K562 treated with DMSO at 1 percent for 24 hours (cell line): ENCODE results near the gene PIN4. TPM values are rescaled to one million over a fixed set of nuclear protein-coding genes. Genes with fewer than 3 reads are reported as not detected.

Experiments used
- total RNA-seq: library from RNA; unstranded; fragments of 300-600 nt; gene quantifications from 2 replicates; pipeline ENCODE4 v1.2.3, GENCODE V29; 2022; ENCODE audit warnings: low read depth; ENCODE audit not compliant: insufficient read depth

Gene PIN4
- total RNA-seq: 15.7 and 18.9 TPM in 2 replicates

GRCh38 chrX:72181178-72182125 is at the start of gene PIN4:
Gene PIN4 (plus strand): TSS chrX:72181757. CDS start chrX:72181786, 29 bp downstream.

GRCh38 chrX:72238721-72239475 is 57.3 kb downstream of the PIN4 start, which contains the start of gene ERCC6L:
Gene ERCC6L (minus strand): TSS chrX:72239027. CDS start chrX:72238911, 116 bp downstream.

Other genes with a start within 250 kb of the PIN4 start
- gene RTL5, start 49.8 kb upstream of the PIN4 start, total RNA-seq: 0.67 and 0.80 TPM in 2 replicates
- 5.1 and 5.5 TPM in 2 replicates for gene ERCC6L, start 57.3 kb downstream of the PIN4 start, total RNA-seq
- gene RPS4X, start 95.5 kb downstream of the PIN4 start, total RNA-seq: 1,117 and 1,182 TPM in 2 replicates
- 1.5 and 2.4 TPM in 2 replicates for gene CITED1, start 124.2 kb downstream of the PIN4 start, total RNA-seq